Sigmoid colon (tissue), 4 donors: ENCODE measurements around the gene ARHGAP22.

Experiments used
- EP300 ChIP-seq, 4 donors: sonication (generic); formaldehyde crosslinking; IDR thresholded peaks; one replicate each; pipeline ENCODE4 v1.6.1; 2017; ENCODE audit warnings: antibody characterized with exemption in 4 of 4
- POLR2A ChIP-seq, 2 donors: fragments of 450-650 bp; IDR thresholded peaks; one replicate each; pipeline ENCODE4 v1.6.1; 2016; ENCODE audit warnings: antibody characterized with exemption in 2 of 2, mild to moderate bottlenecking in 2 of 2, moderate library complexity in 2 of 2
- POLR2AphosphoS5 ChIP-seq, 4 donors: sonication (generic); formaldehyde crosslinking; IDR thresholded peaks; one replicate each; pipeline ENCODE4 v1.6.1; 2017; ENCODE audit warnings: antibody characterized with exemption in 4 of 4
- TF ChIP-seq, protein P1 (sequence below), 4 experiments: fragments of 450-650 bp in 3 of 4; fragments of 200-600 bp in 1 of 4; IDR thresholded peaks; one replicate each; pipeline ENCODE4 v1.5.1; 2016 to 2019; ENCODE audit warnings: antibody characterized with exemption in 4 of 4, mild to moderate bottlenecking in 3 of 4, moderate library complexity in 2 of 4

- TF ChIP-seq POLR2AphosphoS5 (IDR thresholded peaks at IDR 0.05) (no peak), POLR2A (IDR thresholded peaks at IDR 0.05) (no peak), EP300 (IDR thresholded peaks at IDR 0.05) (no peak)
- TF ChIP-seq, protein P1, sequence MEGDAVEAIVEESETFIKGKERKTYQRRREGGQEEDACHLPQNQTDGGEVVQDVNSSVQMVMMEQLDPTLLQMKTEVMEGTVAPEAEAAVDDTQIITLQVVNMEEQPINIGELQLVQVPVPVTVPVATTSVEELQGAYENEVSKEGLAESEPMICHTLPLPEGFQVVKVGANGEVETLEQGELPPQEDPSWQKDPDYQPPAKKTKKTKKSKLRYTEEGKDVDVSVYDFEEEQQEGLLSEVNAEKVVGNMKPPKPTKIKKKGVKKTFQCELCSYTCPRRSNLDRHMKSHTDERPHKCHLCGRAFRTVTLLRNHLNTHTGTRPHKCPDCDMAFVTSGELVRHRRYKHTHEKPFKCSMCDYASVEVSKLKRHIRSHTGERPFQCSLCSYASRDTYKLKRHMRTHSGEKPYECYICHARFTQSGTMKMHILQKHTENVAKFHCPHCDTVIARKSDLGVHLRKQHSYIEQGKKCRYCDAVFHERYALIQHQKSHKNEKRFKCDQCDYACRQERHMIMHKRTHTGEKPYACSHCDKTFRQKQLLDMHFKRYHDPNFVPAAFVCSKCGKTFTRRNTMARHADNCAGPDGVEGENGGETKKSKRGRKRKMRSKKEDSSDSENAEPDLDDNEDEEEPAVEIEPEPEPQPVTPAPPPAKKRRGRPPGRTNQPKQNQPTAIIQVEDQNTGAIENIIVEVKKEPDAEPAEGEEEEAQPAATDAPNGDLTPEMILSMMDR (IDR thresholded peaks at IDR 0.05): no peak
Observed at GRCh38 chr10:48429309-48429708, 175.6 kb downstream of the ARHGAP22 start.
